IMR-90 (cell line): ENCODE results near the gene ZNF679. TPM values are rescaled to one million over a fixed set of nuclear protein-coding genes. Genes with fewer than 3 reads are reported as not detected.
A peak's percentile ranks its signal among the peaks of the same experiment; 100 is the strongest.

Experiments used
- ATAC-seq: fragments of 200-7000 bp; cut with Tn5 transposase; 2 replicates; pipeline ENCODE4 v1.9.1; 2020; ENCODE audit warnings: low read depth, mild to moderate bottlenecking, moderate library complexity
- BruUV-seq: library from RNA; stranded (reverse); fragments of 400-500 nt; replicated peaks from 2 replicates; lab custom pipeline; 2021; lab: Mats Ljungman, UMichigan
- CTCF ChIA-PET: fragments of 300-600 bp; formaldehyde crosslinking; extraction: SDS; loops from one replicate; lab custom pipeline; 2021; ENCODE audit warnings: antibody characterized with exemption; lab: Yijun Ruan, JAX
- POLR2A ChIA-PET: fragments of 300-600 bp; sonication (Branson Sonifier 250); formaldehyde crosslinking; loops from one replicate; lab custom pipeline; 2022; ENCODE audit warnings: antibody characterized with exemption; ENCODE audit not compliant: unreplicated experiment; lab: Charles Lee
- DNase-seq: peaks from one replicate; pipeline ENCODE4 v3.0.0; 2013
- H2AFZ ChIP-seq: replicated peaks from 2 replicates; pipeline ENCODE3; 2013; ENCODE audit warnings: low read length, mild to moderate bottlenecking; ENCODE audit not compliant: poor library complexity
- H2AK5ac ChIP-seq: 2 replicates; pipeline ENCODE4 v1.6.1; 2013; ENCODE audit warnings: low read depth, low read length, inconsistent platforms
- H2AK9ac ChIP-seq: replicated peaks from 2 replicates; pipeline ENCODE3; 2013; ENCODE audit warnings: mild to moderate bottlenecking, low read depth, low read length, moderate library complexity; ENCODE audit not compliant: poor library complexity
- H2BK120ac ChIP-seq: 2 replicates; pipeline ENCODE4 v1.6.1; 2013; ENCODE audit warnings: low read depth, low read length, inconsistent platforms
- H2BK15ac ChIP-seq: 3 replicates; pipeline ENCODE4 v1.6.1; 2013; ENCODE audit warnings: low read depth, low read length, inconsistent platforms
- H2BK20ac ChIP-seq: 2 replicates; pipeline ENCODE4 v1.6.1; 2013; ENCODE audit warnings: low read depth, mild to moderate bottlenecking, inconsistent platforms, low read length, moderate library complexity
- H2BK5ac ChIP-seq: 2 replicates; pipeline ENCODE4 v1.6.1; 2013; ENCODE audit warnings: mild to moderate bottlenecking, low read depth, low read length, inconsistent platforms; ENCODE audit not compliant: poor library complexity, severe bottlenecking
- H3K14ac ChIP-seq: replicated peaks from 2 replicates; pipeline ENCODE4 v1.6.1; 2013; ENCODE audit warnings: low read depth, low read length, inconsistent platforms
- H3K18ac ChIP-seq: 2 replicates; pipeline ENCODE4 v1.6.1; 2013; ENCODE audit warnings: low read depth, low read length, control low read depth
- H3K23ac ChIP-seq: 2 replicates; pipeline ENCODE4 v1.6.1; 2013; ENCODE audit warnings: low read depth, low read length, inconsistent platforms
- H3K27ac ChIP-seq: 2 replicates; pipeline ENCODE4 v1.5.1; 2013; ENCODE audit warnings: mild to moderate bottlenecking, control low read depth, low read length; ENCODE audit not compliant: insufficient read depth
- H3K27me3 ChIP-seq: 2 replicates; pipeline ENCODE4 v1.6.1; 2013; ENCODE audit warnings: low read length; ENCODE audit not compliant: control insufficient read depth, insufficient read depth
- H3K36me3 ChIP-seq: 2 replicates; pipeline ENCODE4 v1.6.1; 2013; ENCODE audit warnings: low read length, mixed read lengths; ENCODE audit not compliant: control insufficient read depth, insufficient read depth
- H3K4ac ChIP-seq: 2 replicates; pipeline ENCODE4 v1.6.1; 2013; ENCODE audit warnings: low read depth, low read length, inconsistent platforms
- H3K4me1 ChIP-seq: 2 replicates; pipeline ENCODE4 v1.6.1; 2013; ENCODE audit warnings: low read length, mixed read lengths; ENCODE audit not compliant: control insufficient read depth, insufficient read depth
- H3K4me2 ChIP-seq: 2 replicates; pipeline ENCODE4 v1.6.1; 2013; ENCODE audit warnings: low read depth, mild to moderate bottlenecking, control low read depth, low read length, moderate library complexity
- H3K4me3 ChIP-seq: 2 replicates; pipeline ENCODE4 v1.5.1; 2013; ENCODE audit warnings: low read depth, mild to moderate bottlenecking, control low read depth, low read length, moderate library complexity; ENCODE audit not compliant: insufficient read depth
- H3K56ac ChIP-seq: 2 replicates; pipeline ENCODE4 v1.6.1; 2013; ENCODE audit warnings: low read length, inconsistent platforms; ENCODE audit not compliant: insufficient read depth; ENCODE audit errors: extremely low read depth
- H3K79me1 ChIP-seq, 2 experiments: 2 replicates each; pipeline ENCODE4 v1.6.1; 2013; ENCODE audit warnings: low read length in 2 of 2, inconsistent platforms in 1 of 2, low read depth in 1 of 2
- H3K9ac ChIP-seq: 2 replicates; pipeline ENCODE4 v1.6.1; 2013; ENCODE audit warnings: low read depth, low read length, control low read depth
- H3K9me1 ChIP-seq: 2 replicates; pipeline ENCODE4 v1.6.1; 2013; ENCODE audit warnings: low read length, inconsistent platforms; ENCODE audit not compliant: insufficient read depth
- H3K9me3 ChIP-seq: 2 replicates; pipeline ENCODE4 v1.6.1; 2013; ENCODE audit warnings: low read length; ENCODE audit not compliant: control insufficient read depth, insufficient read depth
- H4K20me1 ChIP-seq: 2 replicates; pipeline ENCODE4 v1.6.1; 2013; ENCODE audit warnings: low read length, inconsistent platforms; ENCODE audit not compliant: insufficient read depth
- H4K5ac ChIP-seq: 2 replicates; pipeline ENCODE4 v1.6.1; 2013; ENCODE audit warnings: mild to moderate bottlenecking, low read depth, low read length, control low read depth
- H4K8ac ChIP-seq, 2 experiments: 2 replicates each; pipeline ENCODE4 v1.6.1; 2013; ENCODE audit warnings: low read depth in 2 of 2, low read length in 2 of 2, control low read depth in 1 of 2, inconsistent platforms in 1 of 2
- H4K91ac ChIP-seq: 2 replicates; pipeline ENCODE4 v1.6.1; 2013; ENCODE audit warnings: low read depth, low read length, inconsistent platforms; ENCODE audit not compliant: insufficient read depth
- CHD1 ChIP-seq: IDR thresholded peaks from 2 replicates; pipeline ENCODE4 v1.6.1; 2012; ENCODE audit warnings: low read depth, low read length, improper control_type of control experiment
- CTCF ChIP-seq: conservative IDR thresholded peaks from 2 replicates; pipeline ENCODE4 v1.5.1; 2012; ENCODE audit warnings: mild to moderate bottlenecking, low read depth, low read length, improper control_type of control experiment
- WGBS, 2 experiments: methylation state at CpG; one replicate each; pipeline versions ENCODE4 v1.1.5 to v1.1.7; 2013; ENCODE audit warnings: missing lambda C conversion rate in 2 of 2; ENCODE audit not compliant: insufficient read length in 1 of 2; ENCODE audit errors: extremely low coverage in 2 of 2; 5-methylcytosine and 5-hydroxymethylcytosine counted together
- dilution Hi-C: fragments of 300-500 bp; cut with HindIII; formaldehyde crosslinking; loops from one replicate; pipeline ENCODE4 v1.14.3; 2018; ENCODE audit warnings: low sequenced_read_pairs; ENCODE audit not compliant: unreplicated experiment
- in situ Hi-C: fragments of 300-500 bp; cut with MboI; formaldehyde crosslinking; loops from 3 replicates; pipeline ENCODE4 v1.14.3; 2019; ENCODE audit warnings: low sequenced_read_pairs, inconsistent platforms, mixed read lengths
- intact Hi-C: fragments of 100-400 bp; cut with micrococcal nuclease; formaldehyde crosslinking; loops from 2 replicates; pipeline ENCODE4 v1.10.0; 2022
- polyA plus RNA-seq, 3 experiments: library from polyadenylated mRNA; depleted of rRNA; stranded (reverse); fragments of >200 nt; gene quantifications; 2 replicates each; pipeline ENCODE4 v1.2.3, GENCODE V29; 2012; ENCODE audit warnings: low replicate concordance in 1 of 3
- total RNA-seq: library from RNA; depleted of rRNA; stranded (reverse); fragments of >200 nt; gene quantifications from 2 replicates; pipeline ENCODE4 v1.2.3, GENCODE V29; 2012

The ZNF679 gene
- total and polyA plus RNA-seq, 2 of the 4 experiments (the other 2 are of a cell fraction), result not detected

- intact Hi-C loops (no loop called here), in situ Hi-C loops (no loop called here), dilution Hi-C loops (no loop called here)
- no peak overlapping the region for H3K56ac ChIP-seq
- no peak overlapping the region for H4K8ac ChIP-seq
- ATAC-seq, result no peak
- no TSS peak for BruUV-seq
- no peak overlapping the region for H2BK20ac ChIP-seq
- H3K36me3 ChIP-seq, result no peaks in the 10 kb centered on the region
- no peak overlapping the region for H2BK5ac ChIP-seq
- no peak overlapping the region for H3K9ac ChIP-seq
- H2BK120ac ChIP-seq, result no peak overlapping the region
- no peak for DNase-seq
- TF ChIP-seq CTCF, result 0 out of 2 replicates have a peak, but pooled peaks have one; percentile 11
- no peak for TF ChIP-seq CHD1
- H4K5ac ChIP-seq, result no peak overlapping the region
- H3K4ac ChIP-seq, result no peak overlapping the region
- WGBS, 2 experiments, result no CpG with 5 or more reads among the region's 4 CpGs
- H4K20me1 ChIP-seq, result no peaks in the 10 kb centered on the region
- no peak overlapping the region for H3K4me2 ChIP-seq
- H3K9me3 ChIP-seq, result peaks cover 18% of the 10 kb centered on the region; the same call in 1 of the 2 replicates
- H3K23ac ChIP-seq, result no peak overlapping the region
- no peak overlapping the region for H3K18ac ChIP-seq
- no peak overlapping the region for H4K91ac ChIP-seq
- no peak overlapping the region for H2BK15ac ChIP-seq
- no peak overlapping the region for H3K27ac ChIP-seq
- no peak overlapping the region for H2AFZ ChIP-seq
- H3K14ac ChIP-seq, result no peak overlapping the region
- no peak overlapping the region for H3K4me3 ChIP-seq
- no peaks in the 10 kb centered on the region for H3K79me1 ChIP-seq
- H2AK5ac ChIP-seq, result no peak overlapping the region
- POLR2A ChIA-PET, result no interaction called here
- H3K27me3 ChIP-seq, result no peaks in the 10 kb centered on the region
- no peaks in the 10 kb centered on the region for H3K4me1 ChIP-seq
- no peaks in the 10 kb centered on the region for H3K9me1 ChIP-seq
- CTCF ChIA-PET, result interaction anchor here (0.6 kb wide), 1 partner anchor 722 kb away, joined by 3 read pairs; the partner anchor contains the start of gene ZNF273
- no peak overlapping the region for H2AK9ac ChIP-seq
Observed at GRCh38 chr7:64180989-64181388, 47.3 kb upstream of the ZNF679 start.
